Mesodermal cell (in vitro differentiated cells): ENCODE measurements around the gene BCDIN3D.

Source experiments
- H3K27ac ChIP-seq: 2 replicates; pipeline ENCODE4 v1.7.0; 2013; ENCODE audit warnings: mild to moderate bottlenecking, low read depth, low read length, moderate library complexity; ENCODE audit not compliant: severe bottlenecking
- H3K36me3 ChIP-seq: 2 replicates; pipeline ENCODE4 v1.7.1; 2013; ENCODE audit warnings: mild to moderate bottlenecking, low read length, moderate library complexity; ENCODE audit not compliant: control insufficient read depth, insufficient read depth
- H3K4me1 ChIP-seq: one replicate; pipeline ENCODE4 v1.7.1; 2013; ENCODE audit warnings: mild to moderate bottlenecking, low read length; ENCODE audit not compliant: insufficient read depth, control insufficient read depth, poor library complexity, severe bottlenecking
- H3K4me3 ChIP-seq: 2 replicates; pipeline ENCODE4 v1.7.0; 2013; ENCODE audit warnings: low read length, control low read depth, mild to moderate bottlenecking; ENCODE audit not compliant: insufficient read depth, poor library complexity, severe bottlenecking; ENCODE audit errors: extremely low read depth
- H3K9me3 ChIP-seq: 2 replicates; pipeline ENCODE4 v1.7.1; 2013; ENCODE audit warnings: mild to moderate bottlenecking, low read length, moderate library complexity; ENCODE audit not compliant: control insufficient read depth
- WGBS, 2 experiments: methylation state at CpG; one replicate each; pipeline ENCODE4 v1.1.5; 2013; ENCODE audit warnings: missing lambda C conversion rate in 2 of 2; ENCODE audit not compliant: insufficient coverage in 2 of 2; 5-methylcytosine and 5-hydroxymethylcytosine counted together

The BCDIN3D gene

DNA sequence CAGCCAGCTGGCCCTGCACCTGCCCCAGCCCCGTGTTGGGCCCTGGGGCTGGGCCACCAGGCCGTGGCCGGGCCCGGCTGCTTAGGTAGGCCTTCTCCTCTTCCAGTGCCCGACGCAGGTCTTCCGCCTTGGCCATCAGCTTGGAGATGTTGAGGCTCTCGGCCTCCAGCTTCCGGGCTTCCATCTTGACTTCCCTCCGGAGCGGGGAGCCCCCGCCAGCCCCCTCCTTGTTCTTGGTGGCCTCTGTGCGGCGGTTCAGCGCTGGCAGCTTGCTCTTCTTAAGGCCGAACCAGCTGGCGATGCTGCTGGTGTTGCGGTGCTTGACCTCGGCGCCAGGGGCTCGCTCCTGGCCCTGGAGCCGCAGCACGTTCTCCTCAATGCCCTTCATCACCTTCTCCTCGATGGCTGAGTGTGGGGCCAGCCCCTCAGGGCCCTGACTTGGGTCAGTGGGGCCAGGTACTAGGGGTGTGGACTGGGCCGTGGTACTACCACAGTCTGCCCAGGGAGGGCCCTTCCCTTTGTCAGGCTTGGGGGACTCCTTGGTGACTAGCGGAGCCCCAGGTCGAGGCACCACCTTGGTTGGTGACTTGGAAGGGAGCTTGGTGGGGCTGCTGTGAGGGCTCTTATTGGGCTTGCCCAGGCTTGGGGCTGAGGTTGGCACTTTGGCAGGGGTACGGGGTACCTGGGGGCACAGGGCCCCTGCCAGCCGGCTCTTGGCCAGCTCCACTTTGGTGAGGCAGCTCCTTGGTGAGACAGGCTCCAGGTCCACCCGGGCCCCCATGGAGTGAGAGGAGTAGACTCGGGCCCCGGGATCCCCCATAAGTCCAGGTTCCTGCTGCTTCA, 47.9 kb downstream of the BCDIN3D start:
- H3K4me3 ChIP-seq, result no peak overlapping the region
- 94 to 97% methylated on average over 21 to 26 of the region's 32 CpGs for WGBS, 2 experiments
- peaks cover 6% of the 10 kb centered on the region for H3K4me1 ChIP-seq
- H3K36me3 ChIP-seq, result peaks cover 91% of the 10 kb centered on the region
- H3K27ac ChIP-seq, result no peak overlapping the region
- no peaks in the 10 kb centered on the region for H3K9me3 ChIP-seq

DNA sequence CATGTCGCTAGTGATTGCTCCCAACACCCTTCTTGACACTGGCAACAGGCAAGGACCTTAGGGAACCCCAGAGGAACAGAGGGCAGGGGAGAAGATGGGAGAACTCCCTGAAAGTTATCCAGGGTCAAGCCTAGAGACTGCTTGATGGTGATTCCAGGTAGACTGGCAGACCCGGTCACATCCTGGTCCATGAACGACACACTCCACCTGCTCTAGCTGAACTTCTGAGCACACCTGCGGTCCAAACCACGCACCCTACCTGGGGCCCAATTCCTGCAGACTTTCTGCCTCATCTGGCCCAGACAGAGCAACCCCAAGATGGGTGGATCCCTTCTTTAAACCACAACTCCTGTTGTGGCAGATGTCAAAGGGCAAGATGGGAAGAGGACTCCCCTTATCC, 48.9 kb downstream of the BCDIN3D start:
- Histone ChIP-seq H3K27ac (no peak overlapping the region), H3K36me3 (peaks cover 92% of the 10 kb centered on the region), H3K4me1 (peaks cover 6% of the 10 kb centered on the region), H3K9me3 (no peaks in the 10 kb centered on the region), H3K4me3 (no peak overlapping the region)
- WGBS, 2 experiments, result 93 to 100% methylated on average over 3 to 4 of the region's 5 CpGs

DNA sequence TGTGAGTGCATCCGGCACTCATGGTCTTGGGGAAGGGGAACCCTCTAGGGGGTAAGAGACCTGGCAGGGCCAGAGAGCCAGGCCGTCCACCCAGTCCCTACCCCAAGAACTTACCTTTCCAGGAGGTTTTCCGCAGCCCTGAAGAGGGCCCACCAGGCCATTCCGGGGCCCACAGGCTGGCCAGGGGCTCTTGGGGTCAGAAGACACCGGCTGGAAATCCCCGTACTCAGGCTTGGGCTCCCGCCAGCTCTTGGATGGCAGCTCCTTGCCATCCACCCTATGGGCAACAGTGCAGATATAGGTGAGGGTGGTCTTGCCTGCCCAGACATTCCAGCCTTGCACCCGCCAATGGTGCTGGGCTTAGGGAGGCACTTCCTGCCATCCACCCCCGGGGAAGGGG, 49.3 kb downstream of the BCDIN3D start:
- Histone ChIP-seq H3K27ac (no peak overlapping the region), H3K36me3 (peaks cover 88% of the 10 kb centered on the region), H3K4me3 (no peak overlapping the region), H3K4me1 (peaks cover 6% of the 10 kb centered on the region), H3K9me3 (no peaks in the 10 kb centered on the region)
- 93% methylated on average over 5 to 7 of the region's 9 CpGs for WGBS, 2 experiments

DNA sequence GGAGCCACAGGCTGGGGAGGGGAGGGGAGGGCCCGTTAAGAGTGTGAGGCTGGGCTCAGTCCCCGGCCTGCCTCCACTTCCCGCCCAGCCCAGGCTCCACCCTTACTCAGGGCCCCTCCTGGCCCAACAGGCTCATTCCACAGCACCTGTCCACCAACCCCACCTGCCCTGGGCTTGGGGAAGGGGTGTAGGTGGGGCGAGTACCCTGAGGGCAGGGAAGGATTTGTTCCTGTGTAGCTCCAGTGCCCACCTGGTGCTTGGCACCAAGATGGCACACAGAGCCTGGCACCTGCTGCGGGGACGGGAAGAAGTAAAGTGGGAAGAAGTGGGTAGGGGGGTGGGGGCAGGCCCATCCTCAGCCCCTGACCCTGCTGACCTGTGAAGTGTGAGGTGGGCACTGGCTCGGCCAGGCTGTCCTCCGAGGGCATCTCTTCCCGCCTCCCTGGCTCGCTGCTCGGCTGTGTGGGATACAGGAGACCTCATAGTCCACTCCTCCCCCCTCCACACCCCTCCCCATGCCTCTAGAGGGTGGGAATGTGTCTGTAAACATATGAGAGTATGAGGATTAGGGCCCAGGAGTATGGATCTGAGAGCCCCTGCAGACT, 49.8 kb downstream of the BCDIN3D start:
- WGBS, 2 experiments, result 83 to 100% methylated on average over 1 to 2 of the region's 11 CpGs
- no peak overlapping the region for H3K27ac ChIP-seq
- H3K36me3 ChIP-seq, result peaks cover 83% of the 10 kb centered on the region
- H3K4me1 ChIP-seq, result peaks cover 6% of the 10 kb centered on the region
- H3K4me3 ChIP-seq, result no peak overlapping the region
- H3K9me3 ChIP-seq, result peaks cover under 1% of the 10 kb centered on the region

DNA sequence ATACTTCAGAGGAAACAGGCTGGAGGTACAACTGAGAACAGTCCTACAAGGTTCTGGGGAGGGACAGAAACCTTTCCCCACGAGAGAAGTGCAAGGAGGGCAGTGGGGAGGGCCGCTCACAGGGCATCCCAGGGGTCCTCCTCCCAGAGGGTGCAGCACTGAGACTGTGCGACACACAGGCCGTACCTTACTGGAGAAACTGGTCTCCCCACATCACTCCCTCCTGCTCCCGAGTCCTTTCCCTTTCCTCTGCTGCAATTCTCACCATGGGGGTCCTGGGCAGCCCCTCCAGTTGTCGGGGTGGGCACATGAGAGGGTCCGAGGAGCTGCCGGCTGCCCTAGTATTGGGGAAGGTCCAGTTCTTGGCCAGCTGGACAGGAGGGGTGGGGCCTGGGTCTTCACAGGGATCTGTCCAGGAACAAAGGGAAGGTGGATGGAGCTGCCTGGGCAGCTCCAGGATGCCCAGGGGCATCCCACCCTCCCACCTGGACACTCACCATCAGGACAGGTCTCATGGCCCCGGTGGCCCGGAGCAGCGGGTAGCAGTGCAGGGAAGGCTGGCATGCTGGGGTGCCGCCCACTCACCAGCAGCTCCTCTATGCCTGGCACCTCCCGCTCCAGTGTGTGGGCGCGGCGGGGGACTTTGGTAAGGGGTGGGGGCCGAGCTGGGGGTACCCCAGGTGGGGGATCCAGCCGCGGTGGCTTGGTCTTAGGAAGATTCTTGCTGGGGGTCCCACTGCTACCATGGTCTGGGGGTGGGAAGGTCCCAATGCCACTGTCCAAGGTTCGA, 50.5 kb downstream of the BCDIN3D start:
- H3K4me3 ChIP-seq, result no peak overlapping the region
- whole genome bisulfite sequencing, 2 experiments, result 92 to 100% methylated on average over 4 to 6 of the region's 20 CpGs
- H3K27ac ChIP-seq, result no peak overlapping the region
- peaks cover 6% of the 10 kb centered on the region for H3K4me1 ChIP-seq
- peaks cover 78% of the 10 kb centered on the region for H3K36me3 ChIP-seq
- H3K9me3 ChIP-seq, result peaks cover 6% of the 10 kb centered on the region

DNA sequence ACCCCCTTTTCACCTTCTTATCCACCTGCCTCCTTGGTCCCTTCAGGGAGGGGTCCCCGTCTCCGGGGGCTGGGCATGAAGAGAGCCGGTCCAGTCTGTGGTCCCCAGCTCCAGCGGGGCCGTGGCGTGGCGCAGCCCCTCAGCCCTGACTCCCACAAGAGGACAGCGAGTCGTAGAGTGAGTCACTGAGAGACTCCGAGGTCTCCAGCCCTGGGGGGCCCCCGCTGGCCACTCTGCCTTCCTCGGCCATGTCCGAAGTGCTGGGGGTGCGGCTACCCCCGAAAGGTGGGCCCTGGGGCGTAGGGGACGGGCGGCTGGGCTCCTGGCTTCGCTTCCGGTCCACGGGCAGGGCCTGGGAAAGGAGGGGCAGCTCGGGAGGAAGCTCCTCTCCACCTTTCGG, 51.2 kb downstream of the BCDIN3D start:
- WGBS, 2 experiments, result 93 to 97% methylated on average over 14 to 23 of the region's 23 CpGs

DNA sequence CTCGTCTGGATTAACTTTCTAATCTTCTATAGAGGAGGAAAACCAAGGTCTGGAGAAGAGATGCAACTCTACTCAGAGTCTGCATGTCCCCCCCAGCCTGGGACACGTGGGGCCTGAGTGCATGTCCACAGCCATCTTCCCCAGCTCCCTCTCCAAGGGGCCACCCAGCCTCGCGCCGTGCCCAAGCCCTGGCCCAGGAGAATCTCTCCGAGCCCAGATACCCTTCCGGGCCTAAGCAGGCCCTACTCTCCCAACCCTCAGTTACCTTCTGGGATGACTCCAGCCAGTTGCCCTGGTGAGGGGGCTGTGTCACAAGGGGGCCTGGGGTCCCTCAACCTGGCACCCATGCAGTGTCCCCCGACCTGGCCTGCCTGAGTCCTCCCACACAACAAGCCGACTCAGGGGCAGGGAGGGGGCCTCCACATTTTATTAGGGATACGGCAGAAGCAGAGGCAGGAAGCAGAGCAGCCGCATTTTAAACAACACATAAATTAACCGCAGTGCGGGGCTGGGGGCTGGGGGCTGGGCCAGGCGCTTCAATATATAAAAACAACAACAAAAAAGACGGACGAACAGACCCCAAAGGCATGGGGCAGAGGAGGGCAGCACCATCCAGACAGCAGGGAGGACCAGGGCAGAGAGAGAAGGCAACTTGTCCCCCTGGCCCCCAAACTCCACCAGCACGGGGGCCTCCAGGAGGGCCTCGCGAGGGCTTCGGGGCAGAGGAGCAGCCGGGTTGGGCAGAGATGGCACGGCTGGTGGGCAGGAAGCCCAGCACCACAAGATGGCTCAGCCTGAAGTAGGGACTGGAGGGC, 52.0 kb downstream of the BCDIN3D start:
- Histone ChIP-seq H3K4me3 (no peak overlapping the region), H3K27ac (no peak overlapping the region), H3K4me1 (peaks cover 6% of the 10 kb centered on the region), H3K36me3 (peaks cover 64% of the 10 kb centered on the region), H3K9me3 (peaks cover 6% of the 10 kb centered on the region)
- WGBS, 2 experiments, result 95 to 98% methylated on average over 14 to 15 of the region's 22 CpGs

More for the DNA sequence above, 51.2 kb downstream of the BCDIN3D start:
- H3K9me3 ChIP-seq, result peaks cover 6% of the 10 kb centered on the region
- no peak overlapping the region for H3K27ac ChIP-seq
- peaks cover 71% of the 10 kb centered on the region for H3K36me3 ChIP-seq
- H3K4me3 ChIP-seq, result no peak overlapping the region
- peaks cover 6% of the 10 kb centered on the region for H3K4me1 ChIP-seq

DNA sequence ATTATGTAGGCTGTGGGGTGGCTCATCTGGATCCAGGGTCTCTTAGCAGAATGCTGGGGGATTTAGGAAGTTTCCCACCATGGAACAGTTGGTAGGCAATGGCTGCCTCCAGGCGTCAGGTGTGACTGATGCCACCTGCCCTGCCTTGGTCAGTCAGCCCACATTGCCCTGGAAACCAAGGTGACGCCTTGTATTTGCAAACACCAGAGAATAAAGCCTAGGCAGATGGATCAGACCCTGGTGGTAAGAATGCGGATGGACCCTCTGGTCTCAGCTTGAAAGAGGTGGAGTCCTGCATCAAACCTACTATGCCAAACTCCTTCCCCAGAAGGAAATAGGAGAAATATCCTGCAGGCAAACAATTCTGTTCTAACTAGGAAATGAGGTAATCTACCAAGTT, 52.9 kb downstream of the BCDIN3D start:
- Histone ChIP-seq H3K4me1 (peaks cover 6% of the 10 kb centered on the region), H3K4me3 (no peak overlapping the region), H3K36me3 (peaks cover 54% of the 10 kb centered on the region), H3K9me3 (peaks cover 6% of the 10 kb centered on the region), H3K27ac (no peak overlapping the region)
- 78 to 96% methylated on average over 2 to 3 of the region's 3 CpGs for WGBS, 2 experiments

DNA sequence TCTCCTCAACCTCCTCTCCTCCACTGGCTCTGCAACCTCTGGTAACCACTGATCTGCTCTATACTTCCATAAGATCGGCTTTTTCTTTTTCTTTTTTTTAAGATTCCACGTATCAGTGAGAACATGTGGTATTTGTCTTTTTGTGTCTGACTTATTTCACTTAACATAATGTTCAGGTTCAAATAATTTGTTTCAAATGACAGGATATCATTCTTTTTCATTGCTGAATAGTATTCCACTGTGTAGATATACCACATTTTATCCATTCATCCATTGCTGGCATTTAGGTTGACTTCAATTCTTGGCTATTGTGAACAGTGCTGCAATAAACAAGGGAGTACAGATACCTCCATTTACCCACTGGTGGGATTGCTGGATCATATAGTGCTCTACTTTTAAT, 55.2 kb downstream of the BCDIN3D start:
- H3K4me1 ChIP-seq, result peaks cover 6% of the 10 kb centered on the region
- peaks cover 32% of the 10 kb centered on the region for H3K36me3 ChIP-seq
- WGBS, 2 experiments, result no CpG with 5 or more reads among the region's 2 CpGs
- no peak overlapping the region for H3K27ac ChIP-seq
- peaks cover 6% of the 10 kb centered on the region for H3K9me3 ChIP-seq
- no peak overlapping the region for H3K4me3 ChIP-seq
